HEK293 (cell line): ENCODE results near the gene DLG3.
A peak's percentile ranks its signal among the peaks of the same experiment; 100 is the strongest.

Experiments
- GLI2 ChIP-seq: fragments of 450-650 bp; formaldehyde crosslinking; IDR thresholded peaks from 2 replicates; pipeline ENCODE4; 2017; ENCODE audit warnings: missing biosample characterization, missing genetic modification characterization, low read depth, borderline replicate concordance
- INSM2 ChIP-seq: fragments of 450-650 bp; formaldehyde crosslinking; IDR thresholded peaks from 2 replicates; pipeline ENCODE4 v1.5.1; 2016; ENCODE audit warnings: missing biosample characterization, missing genetic modification characterization
- KLF7 ChIP-seq: fragments of 450-650 bp; formaldehyde crosslinking; IDR thresholded peaks from 2 replicates; pipeline ENCODE4 v1.5.1; 2016; ENCODE audit warnings: missing biosample characterization, missing genetic modification characterization, borderline replicate concordance
- OSR2 ChIP-seq: fragments of 450-650 bp; formaldehyde crosslinking; IDR thresholded peaks from 2 replicates; pipeline ENCODE4 v1.5.1; 2016; ENCODE audit warnings: missing biosample characterization, missing genetic modification characterization
- RBAK ChIP-seq: fragments of 450-650 bp; formaldehyde crosslinking; IDR thresholded peaks from 2 replicates; pipeline ENCODE4 v1.5.1; 2016; ENCODE audit warnings: missing biosample characterization, missing genetic modification characterization
- SCRT1 ChIP-seq: fragments of 450-650 bp; formaldehyde crosslinking; IDR thresholded peaks from 2 replicates; pipeline ENCODE4 v1.5.1; 2016; ENCODE audit warnings: missing biosample characterization, missing genetic modification characterization, borderline replicate concordance
- SCRT2 ChIP-seq: fragments of 450-650 bp; formaldehyde crosslinking; IDR thresholded peaks from 2 replicates; pipeline ENCODE4 v1.5.1; 2016; ENCODE audit warnings: missing biosample characterization, missing genetic modification characterization
- SP7 ChIP-seq: fragments of 450-650 bp; formaldehyde crosslinking; IDR thresholded peaks from 2 replicates; pipeline ENCODE4 v1.5.1; 2016; ENCODE audit warnings: missing biosample characterization, missing genetic modification characterization
- ZBTB21 ChIP-seq: fragments of 450-650 bp; formaldehyde crosslinking; IDR thresholded peaks from 2 replicates; pipeline ENCODE4 v1.5.1; 2017; ENCODE audit warnings: missing biosample characterization, missing genetic modification characterization
- ZBTB8A ChIP-seq: fragments of 450-650 bp; formaldehyde crosslinking; IDR thresholded peaks from 2 replicates; pipeline ENCODE4 v1.5.1; 2016; ENCODE audit warnings: missing biosample characterization, missing genetic modification characterization
- ZEB2 ChIP-seq: fragments of 450-650 bp; formaldehyde crosslinking; IDR thresholded peaks from 2 replicates; pipeline ENCODE4 v1.5.1; 2016; ENCODE audit warnings: missing biosample characterization, missing genetic modification characterization
- ZNF146 ChIP-seq: fragments of 450-650 bp; formaldehyde crosslinking; IDR thresholded peaks from 2 replicates; pipeline ENCODE4 v1.5.1; 2016; ENCODE audit warnings: missing biosample characterization, missing genetic modification characterization
- ZNF169 ChIP-seq: fragments of 450-650 bp; formaldehyde crosslinking; IDR thresholded peaks from 2 replicates; pipeline ENCODE4 v1.5.1; 2016; ENCODE audit warnings: missing biosample characterization, missing genetic modification characterization
- ZNF19 ChIP-seq: fragments of 450-650 bp; formaldehyde crosslinking; IDR thresholded peaks from 2 replicates; pipeline ENCODE4; 2016; ENCODE audit warnings: missing biosample characterization, missing genetic modification characterization, low read depth
- ZNF239 ChIP-seq: fragments of 450-650 bp; formaldehyde crosslinking; IDR thresholded peaks from 2 replicates; pipeline ENCODE4 v1.5.1; 2016; ENCODE audit warnings: missing biosample characterization, missing genetic modification characterization
- ZNF24 ChIP-seq: fragments of 450-650 bp; formaldehyde crosslinking; IDR thresholded peaks from 2 replicates; pipeline ENCODE4 v1.5.1; 2016; ENCODE audit warnings: missing biosample characterization, missing genetic modification characterization
- ZNF248 ChIP-seq: fragments of 450-650 bp; formaldehyde crosslinking; IDR thresholded peaks from 2 replicates; pipeline ENCODE4 v1.5.1; 2017; ENCODE audit warnings: missing biosample characterization, missing genetic modification characterization
- ZNF302 ChIP-seq: fragments of 450-650 bp; formaldehyde crosslinking; IDR thresholded peaks from 2 replicates; pipeline ENCODE4 v1.5.1; 2016; ENCODE audit warnings: missing biosample characterization, missing genetic modification characterization, low read depth
- ZNF398 ChIP-seq: fragments of 450-650 bp; formaldehyde crosslinking; IDR thresholded peaks from 2 replicates; pipeline ENCODE4 v1.5.1; 2017; ENCODE audit warnings: missing biosample characterization, missing genetic modification characterization
- ZNF423 ChIP-seq: fragments of 450-650 bp; formaldehyde crosslinking; IDR thresholded peaks from 2 replicates; pipeline ENCODE4 v1.5.1; 2016; ENCODE audit warnings: missing biosample characterization, missing genetic modification characterization
- ZNF548 ChIP-seq: fragments of 450-650 bp; formaldehyde crosslinking; IDR thresholded peaks from 2 replicates; pipeline ENCODE4 v1.5.1; 2016; ENCODE audit warnings: missing biosample characterization, missing genetic modification characterization
- ZNF560 ChIP-seq: fragments of 450-650 bp; formaldehyde crosslinking; IDR thresholded peaks from 2 replicates; pipeline ENCODE4 v1.5.1; 2017; ENCODE audit warnings: missing biosample characterization, missing genetic modification characterization, borderline replicate concordance
- ZNF561 ChIP-seq: fragments of 450-650 bp; IDR thresholded peaks from 2 replicates; pipeline ENCODE4 v1.5.1; 2018; ENCODE audit warnings: missing biosample characterization, missing genetic modification characterization, borderline replicate concordance
- ZNF596 ChIP-seq: fragments of 450-650 bp; IDR thresholded peaks from 2 replicates; pipeline ENCODE4 v1.5.0; 2018; ENCODE audit warnings: missing biosample characterization, mild to moderate bottlenecking, missing genetic modification characterization, moderate library complexity
- ZNF654 ChIP-seq: fragments of 450-650 bp; formaldehyde crosslinking; IDR thresholded peaks from 2 replicates; pipeline ENCODE4 v1.5.1; 2016; ENCODE audit warnings: low read depth, missing biosample characterization, missing genetic modification characterization
- ZNF701 ChIP-seq: fragments of 450-650 bp; formaldehyde crosslinking; IDR thresholded peaks from 2 replicates; pipeline ENCODE4 v1.5.1; 2016; ENCODE audit warnings: missing biosample characterization, missing genetic modification characterization
- ZNF768 ChIP-seq: fragments of 450-650 bp; formaldehyde crosslinking; IDR thresholded peaks from 2 replicates; pipeline ENCODE4 v1.5.1; 2018; ENCODE audit warnings: missing biosample characterization, mild to moderate bottlenecking, missing genetic modification characterization
- ZNF792 ChIP-seq: fragments of 450-650 bp; formaldehyde crosslinking; IDR thresholded peaks from 2 replicates; pipeline ENCODE4 v1.5.1; 2016; ENCODE audit warnings: missing biosample characterization, missing genetic modification characterization
- TF ChIP-seq, protein P1 (sequence below): fragments of 450-650 bp; formaldehyde crosslinking; IDR thresholded peaks from 2 replicates; pipeline ENCODE4 v1.5.1; 2016; ENCODE audit warnings: missing biosample characterization, missing genetic modification characterization
- TF ChIP-seq, protein P2 (sequence below): fragments of 450-650 bp; formaldehyde crosslinking; optimal IDR thresholded peaks from 2 replicates; pipeline ENCODE3; 2016; ENCODE audit warnings: missing biosample characterization, mild to moderate bottlenecking, missing genetic modification characterization
- TF ChIP-seq, protein P3 (sequence below): fragments of 450-650 bp; formaldehyde crosslinking; conservative IDR thresholded peaks from 2 replicates; pipeline ENCODE4 v1.5.1; 2016; ENCODE audit warnings: low read depth, missing biosample characterization, missing genetic modification characterization

DLG3 gene

DNA sequence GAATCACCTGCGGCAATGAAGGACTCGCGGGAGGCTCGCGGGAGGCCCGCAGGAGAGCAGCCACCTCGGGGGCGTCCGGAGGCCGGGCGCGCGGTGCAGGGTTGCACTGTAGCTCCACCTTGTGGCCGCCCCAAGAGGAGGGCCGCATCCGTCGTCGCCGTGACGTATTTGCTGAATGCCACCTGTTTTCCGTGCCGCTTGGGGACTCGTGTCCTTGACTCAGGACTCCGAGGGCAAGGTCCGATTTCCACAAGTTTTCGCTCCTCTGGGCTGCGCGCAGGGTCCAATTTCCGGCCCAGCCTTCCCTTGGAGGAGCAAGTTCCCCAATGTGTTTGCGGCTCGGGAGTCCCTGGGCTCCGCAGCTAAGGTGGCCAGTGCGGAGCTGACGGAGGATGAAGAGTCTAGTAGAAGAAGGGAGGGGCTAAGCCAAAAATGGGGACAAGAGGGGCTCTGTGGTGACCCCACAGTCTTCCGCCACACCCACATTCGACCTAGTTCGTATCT is 10.7 kb upstream of the DLG3 start (continued):
- TF ChIP-seq ZNF169 (no peak), ZBTB8A (tag by site-specific recombination) (peak; percentile 37; the same call in 1 of the 2 replicates), ZNF302 (tag by site-specific recombination) (no peak), ZBTB21 (tag by site-specific recombination) (peak; percentile 84), ZNF596 (tag by site-specific recombination) (no peak), ZNF248 (tag by site-specific recombination) (no peak), SP7 (tag by site-specific recombination) (no peak; the same call in none of the 2 replicates), SCRT2 (tag by site-specific recombination) (peak; percentile 97), ZNF768 (tag by site-specific recombination) (no peak), ZNF792 (no peak), ZNF548 (tag by site-specific recombination) (no peak), ZNF701 (tag by site-specific recombination) (no peak), ZNF398 (tag by site-specific recombination) (no peak), KLF7 (tag by site-specific recombination) (no peak), SCRT1 (peak; percentile 96), ZNF423 (tag by site-specific recombination) (no peak), ZNF239 (tag by site-specific recombination) (no peak), ZEB2 (tag by site-specific recombination) (peak; percentile 81), GLI2 (no peak), ZNF561 (tag by site-specific recombination) (no peak), ZNF146 (tag by site-specific recombination) (no peak), ZNF560 (tag by site-specific recombination) (no peak), ZNF654 (tag by site-specific recombination) (peak; percentile 56), ZNF24 (tag by site-specific recombination) (no peak), ZNF19 (tag by site-specific recombination) (no peak), OSR2 (tag by site-specific recombination) (no peak), RBAK (tag by site-specific recombination) (no peak), INSM2 (tag by site-specific recombination) (no peak)
- TF ChIP-seq, protein P1, sequence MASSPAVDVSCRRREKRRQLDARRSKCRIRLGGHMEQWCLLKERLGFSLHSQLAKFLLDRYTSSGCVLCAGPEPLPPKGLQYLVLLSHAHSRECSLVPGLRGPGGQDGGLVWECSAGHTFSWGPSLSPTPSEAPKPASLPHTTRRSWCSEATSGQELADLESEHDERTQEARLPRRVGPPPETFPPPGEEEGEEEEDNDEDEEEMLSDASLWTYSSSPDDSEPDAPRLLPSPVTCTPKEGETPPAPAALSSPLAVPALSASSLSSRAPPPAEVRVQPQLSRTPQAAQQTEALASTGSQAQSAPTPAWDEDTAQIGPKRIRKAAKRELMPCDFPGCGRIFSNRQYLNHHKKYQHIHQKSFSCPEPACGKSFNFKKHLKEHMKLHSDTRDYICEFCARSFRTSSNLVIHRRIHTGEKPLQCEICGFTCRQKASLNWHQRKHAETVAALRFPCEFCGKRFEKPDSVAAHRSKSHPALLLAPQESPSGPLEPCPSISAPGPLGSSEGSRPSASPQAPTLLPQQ (tag by site-specific recombination): no peak
- TF ChIP-seq, protein P2, sequence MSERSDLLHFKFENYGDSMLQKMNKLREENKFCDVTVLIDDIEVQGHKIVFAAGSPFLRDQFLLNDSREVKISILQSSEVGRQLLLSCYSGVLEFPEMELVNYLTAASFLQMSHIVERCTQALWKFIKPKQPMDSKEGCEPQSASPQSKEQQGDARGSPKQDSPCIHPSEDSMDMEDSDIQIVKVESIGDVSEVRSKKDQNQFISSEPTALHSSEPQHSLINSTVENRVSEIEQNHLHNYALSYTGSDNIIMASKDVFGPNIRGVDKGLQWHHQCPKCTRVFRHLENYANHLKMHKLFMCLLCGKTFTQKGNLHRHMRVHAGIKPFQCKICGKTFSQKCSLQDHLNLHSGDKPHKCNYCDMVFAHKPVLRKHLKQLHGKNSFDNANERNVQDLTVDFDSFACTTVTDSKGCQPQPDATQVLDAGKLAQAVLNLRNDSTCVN (tag by site-specific recombination): peak; percentile 29
- TF ChIP-seq, protein P3, sequence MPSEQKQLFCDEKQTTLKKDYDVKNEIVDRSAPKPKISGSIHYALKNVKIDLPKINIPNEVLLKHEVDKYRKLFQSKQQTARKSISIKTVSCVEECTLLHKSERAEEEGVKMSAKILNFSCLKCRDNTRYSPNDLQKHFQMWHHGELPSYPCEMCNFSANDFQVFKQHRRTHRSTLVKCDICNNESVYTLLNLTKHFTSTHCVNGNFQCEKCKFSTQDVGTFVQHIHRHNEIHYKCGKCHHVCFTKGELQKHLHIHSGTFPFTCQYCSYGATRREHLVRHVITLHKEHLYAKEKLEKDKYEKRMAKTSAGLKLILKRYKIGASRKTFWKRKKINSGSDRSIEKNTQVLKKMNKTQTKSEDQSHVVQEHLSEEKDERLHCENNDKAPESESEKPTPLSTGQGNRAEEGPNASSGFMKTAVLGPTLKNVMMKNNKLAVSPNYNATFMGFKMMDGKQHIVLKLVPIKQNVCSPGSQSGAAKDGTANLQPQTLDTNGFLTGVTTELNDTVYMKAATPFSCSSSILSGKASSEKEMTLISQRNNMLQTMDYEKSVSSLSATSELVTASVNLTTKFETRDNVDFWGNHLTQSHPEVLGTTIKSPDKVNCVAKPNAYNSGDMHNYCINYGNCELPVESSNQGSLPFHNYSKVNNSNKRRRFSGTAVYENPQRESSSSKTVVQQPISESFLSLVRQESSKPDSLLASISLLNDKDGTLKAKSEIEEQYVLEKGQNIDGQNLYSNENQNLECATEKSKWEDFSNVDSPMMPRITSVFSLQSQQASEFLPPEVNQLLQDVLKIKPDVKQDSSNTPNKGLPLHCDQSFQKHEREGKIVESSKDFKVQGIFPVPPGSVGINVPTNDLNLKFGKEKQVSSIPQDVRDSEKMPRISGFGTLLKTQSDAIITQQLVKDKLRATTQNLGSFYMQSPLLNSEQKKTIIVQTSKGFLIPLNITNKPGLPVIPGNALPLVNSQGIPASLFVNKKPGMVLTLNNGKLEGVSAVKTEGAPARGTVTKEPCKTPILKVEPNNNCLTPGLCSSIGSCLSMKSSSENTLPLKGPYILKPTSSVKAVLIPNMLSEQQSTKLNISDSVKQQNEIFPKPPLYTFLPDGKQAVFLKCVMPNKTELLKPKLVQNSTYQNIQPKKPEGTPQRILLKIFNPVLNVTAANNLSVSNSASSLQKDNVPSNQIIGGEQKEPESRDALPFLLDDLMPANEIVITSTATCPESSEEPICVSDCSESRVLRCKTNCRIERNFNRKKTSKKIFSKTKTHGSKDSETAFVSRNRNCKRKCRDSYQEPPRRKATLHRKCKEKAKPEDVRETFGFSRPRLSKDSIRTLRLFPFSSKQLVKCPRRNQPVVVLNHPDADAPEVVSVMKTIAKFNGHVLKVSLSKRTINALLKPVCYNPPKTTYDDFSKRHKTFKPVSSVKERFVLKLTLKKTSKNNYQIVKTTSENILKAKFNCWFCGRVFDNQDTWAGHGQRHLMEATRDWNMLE (tag by site-specific recombination): no peak
